ENCODE results near the gene FXYD7. TPM values are rescaled to one million over a fixed set of nuclear protein-coding genes. Genes with fewer than 3 reads are reported as not detected.
A peak's percentile ranks its signal among the peaks of the same experiment; 100 is the strongest.

Gene FXYD7
- total and polyA plus RNA-seq, 2 of the 13 experiments (the other 11 are each of a cell fraction or from before 2014, with no cell fraction given), result 0.55 TPM; not detected in 1

- Histone ChIP-seq H3K27me3 (ENCODE audit: control insufficient read depth in 1 of 2, insufficient read depth in 2 of 2, low read length in 2 of 2) (0 out of 5 replicates have a peak, but pooled peaks cover 0 to 4% of the 10 kb centered on the region in 2 experiments), H3K4me3 (replicated peaks in 1 of 3; ENCODE audit: insufficient read depth in 1 of 3, low read depth in 2 of 3, low read length in 3 of 3) (no peak overlapping the region), H3K9ac (ENCODE audit: insufficient read depth, low read depth, low read length) (no peak overlapping the region), H4K20me1 (ENCODE audit: insufficient read depth, low read length) (no peaks in the 10 kb centered on the region), H3K4me1 (ENCODE audit: insufficient read depth, low read length) (peaks cover 14% of the 10 kb centered on the region; the same call in 1 of the 2 replicates), H3K79me2 (ENCODE audit: insufficient read depth, low read length) (no peaks in the 10 kb centered on the region), H3K4me2 (ENCODE audit: low read depth, low read length) (no peak overlapping the region), H3K9me3 (ENCODE audit: low read length) (no peaks in the 10 kb centered on the region), H3K27ac (ENCODE audit: extremely low read length, insufficient read depth, low read length) (no peak overlapping the region), H2AFZ (ENCODE audit: low read length) (no peak overlapping the region), H3K36me3 (replicated peaks in 1 of 2; ENCODE audit: control insufficient read depth in 1 of 2, insufficient read depth in 2 of 2, low read length in 2 of 2) (no peaks in the 10 kb centered on the region)
- intact Hi-C loops (cut with micrococcal nuclease; ENCODE audit: unreplicated experiment), result no loop called here
- no peak for FAIRE-seq
- CTCF ChIA-PET (ENCODE audit: low intra/inter-chr PET ratio, low total read pairs), result no interaction called here
- no peak for TF ChIP-seq BCL6 (CRISPR knock-in tag; IDR thresholded peaks at IDR 0.05)
- TF ChIP-seq ZFP1 (CRISPR knock-in tag; IDR thresholded peaks at IDR 0.05), result no peak
- TF ChIP-seq STAG1 (CRISPR knock-in tag; IDR thresholded peaks at IDR 0.05), result 0 out of 2 replicates have a peak, but pooled peaks have one; percentile 10
- TF ChIP-seq ZBTB40 (IDR thresholded peaks at IDR 0.05), result no peak
- no peak for TF ChIP-seq ZBTB40 (CRISPR knock-in tag; IDR thresholded peaks at IDR 0.05)
- in situ Hi-C loops (cut with HindIII; ENCODE audit: extremely low pct_ligation_motif_present, low pct_unique_long_range_greater_than_20kb), result no loop called here
- 60% methylated on average over 9 of the region's 9 CpGs for WGBS (ENCODE audit: low lambda C conversion rate)
- ATAC-seq, result no peak
- POLR2A ChIA-PET, result no interaction called here
- BruUV-seq (replicated peaks), result no TSS peak
- DNase-seq (ENCODE audit: low spot score), result no peak
Observed at GRCh38 chr19:35194012-35194984, 51.2 kb downstream of the FXYD7 start.

Measured in HepG2 (cell line).